Neural cell (in vitro differentiated cells): ENCODE measurements around the gene NCOR1. TPM values are rescaled to one million over a fixed set of nuclear protein-coding genes. Genes with fewer than 3 reads are reported as not detected.

ENCODE experiments used
- H2AFZ ChIP-seq: fragments of 200-600, 300-800 bp; sonication (generic), shearing (Covaris generic); 2 replicates; pipeline ENCODE4 v1.6.0; 2014; ENCODE audit warnings: low read depth, mild to moderate bottlenecking, antibody characterized with exemption, low read length, moderate library complexity
- H3F3A ChIP-seq: fragments of 200-600 bp; shearing (Covaris generic); 2 replicates; pipeline ENCODE4 v1.6.1; 2016; ENCODE audit warnings: mild to moderate bottlenecking, moderate library complexity, mixed read lengths, antibody characterized with exemption, low read length; ENCODE audit not compliant: insufficient read depth, poor library complexity, severe bottlenecking
- H3K27ac ChIP-seq: fragments of 200-600, 300-800 bp; sonication (generic), shearing (Covaris generic); 2 replicates; pipeline ENCODE4 v1.5.1; 2014; ENCODE audit warnings: mild to moderate bottlenecking, low read length, moderate library complexity
- H3K27me3 ChIP-seq: fragments of 300-800, 200-600 bp; sonication (generic), shearing (Covaris generic); 2 replicates; pipeline ENCODE4 v1.6.0; 2014; ENCODE audit warnings: mild to moderate bottlenecking, low read depth, low read length, moderate library complexity; ENCODE audit not compliant: insufficient read depth
- H3K36me3 ChIP-seq: fragments of 300-800, 200-600 bp; sonication (generic), shearing (Covaris generic); 2 replicates; pipeline ENCODE4 v1.5.1; 2014; ENCODE audit warnings: mild to moderate bottlenecking, antibody characterized with exemption, low read length, moderate library complexity; ENCODE audit not compliant: insufficient read depth
- H3K4me2 ChIP-seq: fragments of 300-800, 200-600 bp; sonication (generic), shearing (Covaris generic); 2 replicates; pipeline ENCODE4 v1.6.0; 2014; ENCODE audit warnings: mild to moderate bottlenecking, low read length
- H3K4me3 ChIP-seq: fragments of 300-800, 200-600 bp; sonication (generic), shearing (Covaris generic); 2 replicates; pipeline ENCODE4 v1.5.1; 2014; ENCODE audit warnings: mild to moderate bottlenecking, low read length, moderate library complexity
- H3K79me2 ChIP-seq: fragments of 200-600 bp; shearing (Covaris generic); replicated peaks from 2 replicates; pipeline ENCODE4 v1.6.0; 2014; ENCODE audit warnings: mild to moderate bottlenecking, low read length, moderate library complexity; ENCODE audit not compliant: insufficient read depth
- H3K9ac ChIP-seq: fragments of 300-800, 200-600 bp; sonication (generic), shearing (Covaris generic); 2 replicates; pipeline ENCODE4 v1.6.1; 2016; ENCODE audit warnings: mild to moderate bottlenecking, low read length, mixed read lengths
- H3K9me2 ChIP-seq: fragments of 200-600 bp; shearing (Covaris generic); 2 replicates; pipeline ENCODE4 v1.6.1; 2016; ENCODE audit warnings: mild to moderate bottlenecking, low read length, mixed read lengths; ENCODE audit not compliant: insufficient read depth
- H3K9me3 ChIP-seq: fragments of 200-600, 300-800 bp; sonication (generic), shearing (Covaris generic); 2 replicates; pipeline ENCODE4 v1.6.1; 2016; ENCODE audit warnings: mild to moderate bottlenecking, mixed run types, low read length, moderate library complexity, mixed read lengths
- H4K20me1 ChIP-seq: fragments of 200-600 bp; shearing (Covaris generic); 2 replicates; pipeline ENCODE4 v1.6.1; 2016; ENCODE audit warnings: mild to moderate bottlenecking, mixed run types; ENCODE audit not compliant: insufficient read depth
- EP300 ChIP-seq: fragments of 450-650 bp; conservative IDR thresholded peaks from 2 replicates; pipeline ENCODE4 v1.6.1; 2014; ENCODE audit warnings: antibody characterized with exemption, mild to moderate bottlenecking, moderate library complexity; ENCODE audit not compliant: poor library complexity, severe bottlenecking
- EZH2 ChIP-seq: fragments of 200-600, 300-800 bp; shearing (Covaris generic), sonication (generic); IDR thresholded peaks from 2 replicates; pipeline ENCODE4 v1.6.1; 2014; ENCODE audit warnings: antibody characterized with exemption, low read length, borderline replicate concordance, mild to moderate bottlenecking; ENCODE audit not compliant: insufficient read depth, poor library complexity, severe bottlenecking
- MXI1 ChIP-seq: fragments of 450-650 bp; conservative IDR thresholded peaks from 2 replicates; pipeline ENCODE4 v1.6.1; 2014; ENCODE audit warnings: antibody characterized with exemption, mild to moderate bottlenecking; ENCODE audit not compliant: poor library complexity, severe bottlenecking
- POLR2AphosphoS5 ChIP-seq: IDR thresholded peaks from 2 replicates; pipeline ENCODE4 v1.6.1; 2012
- RAD21 ChIP-seq: fragments of 450-650 bp; conservative IDR thresholded peaks from 2 replicates; pipeline ENCODE4 v1.6.1; 2014; ENCODE audit warnings: antibody characterized with exemption, mild to moderate bottlenecking, moderate library complexity
- REST ChIP-seq: IDR thresholded peaks from 2 replicates; pipeline ENCODE4 v1.6.1; 2012; ENCODE audit warnings: borderline replicate concordance
- SMC3 ChIP-seq: fragments of 450-650 bp; conservative IDR thresholded peaks from 2 replicates; pipeline ENCODE4 v1.6.1; 2014; ENCODE audit warnings: antibody characterized with exemption, mild to moderate bottlenecking, moderate library complexity; ENCODE audit not compliant: poor library complexity
- TAF1 ChIP-seq: IDR thresholded peaks from 2 replicates; pipeline ENCODE4 v1.6.1; 2012; ENCODE audit warnings: low read depth
- polyA plus RNA-seq: library from polyadenylated mRNA; depleted of rRNA; stranded (reverse); fragments of >200 nt; gene quantifications from 2 replicates; pipeline ENCODE4 v1.2.3, GENCODE V29; 2014
- TF ChIP-seq, protein P1 (sequence below): fragments of 450-650 bp; IDR thresholded peaks from 2 replicates; pipeline ENCODE4 v1.5.1; 2014; ENCODE audit warnings: antibody characterized with exemption, mild to moderate bottlenecking, moderate library complexity; ENCODE audit not compliant: poor library complexity, severe bottlenecking

NCOR1 gene
- polyA plus RNA-seq, 1 donor from 2014 or later: 26.9 TPM

- no peaks in the 10 kb centered on the region for H3K9me2 ChIP-seq
- no peaks in the 10 kb centered on the region for H3K27me3 ChIP-seq
- H3K36me3 ChIP-seq: no peaks in the 10 kb centered on the region
- H3K79me2 ChIP-seq: no peaks in the 10 kb centered on the region
- no peak overlapping the region for H3K4me2 ChIP-seq
- H3K27ac ChIP-seq: no peak overlapping the region
- TF ChIP-seq EZH2 (no peak), EP300 (no peak), RAD21 (no peak), POLR2AphosphoS5 (no peak), SMC3 (no peak), MXI1 (no peak), REST (no peak), TAF1 (no peak)
- TF ChIP-seq, protein P1, sequence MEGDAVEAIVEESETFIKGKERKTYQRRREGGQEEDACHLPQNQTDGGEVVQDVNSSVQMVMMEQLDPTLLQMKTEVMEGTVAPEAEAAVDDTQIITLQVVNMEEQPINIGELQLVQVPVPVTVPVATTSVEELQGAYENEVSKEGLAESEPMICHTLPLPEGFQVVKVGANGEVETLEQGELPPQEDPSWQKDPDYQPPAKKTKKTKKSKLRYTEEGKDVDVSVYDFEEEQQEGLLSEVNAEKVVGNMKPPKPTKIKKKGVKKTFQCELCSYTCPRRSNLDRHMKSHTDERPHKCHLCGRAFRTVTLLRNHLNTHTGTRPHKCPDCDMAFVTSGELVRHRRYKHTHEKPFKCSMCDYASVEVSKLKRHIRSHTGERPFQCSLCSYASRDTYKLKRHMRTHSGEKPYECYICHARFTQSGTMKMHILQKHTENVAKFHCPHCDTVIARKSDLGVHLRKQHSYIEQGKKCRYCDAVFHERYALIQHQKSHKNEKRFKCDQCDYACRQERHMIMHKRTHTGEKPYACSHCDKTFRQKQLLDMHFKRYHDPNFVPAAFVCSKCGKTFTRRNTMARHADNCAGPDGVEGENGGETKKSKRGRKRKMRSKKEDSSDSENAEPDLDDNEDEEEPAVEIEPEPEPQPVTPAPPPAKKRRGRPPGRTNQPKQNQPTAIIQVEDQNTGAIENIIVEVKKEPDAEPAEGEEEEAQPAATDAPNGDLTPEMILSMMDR: no peak
- no peaks in the 10 kb centered on the region for H4K20me1 ChIP-seq
- H3K9ac ChIP-seq: no peak overlapping the region
- no peak overlapping the region for H2AFZ ChIP-seq
- H3K9me3 ChIP-seq: no peaks in the 10 kb centered on the region
- H3F3A ChIP-seq: no peaks in the 10 kb centered on the region
- H3K4me3 ChIP-seq: no peak overlapping the region
Observed at GRCh38 chr17:16254773-16255400, 39.6 kb upstream of the NCOR1 start.

DNA sequence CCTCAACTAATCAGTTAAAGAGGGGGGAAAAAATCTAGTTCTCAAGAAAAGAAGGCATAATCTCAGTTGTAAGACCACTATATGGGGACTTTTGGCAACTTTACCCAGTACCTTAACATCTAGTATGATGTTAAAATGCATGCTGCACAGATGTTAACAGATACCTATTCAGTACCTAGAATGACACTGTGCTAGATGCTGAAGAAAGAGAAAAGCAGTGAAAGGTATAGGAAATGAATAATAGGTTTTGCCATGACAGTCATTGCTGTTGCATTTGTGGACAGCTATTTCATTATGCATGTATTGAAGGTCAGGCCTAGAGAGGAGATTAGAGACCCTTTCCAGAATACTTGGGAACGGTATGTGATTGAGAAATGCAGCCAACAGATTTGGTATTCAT is 36.2 kb upstream of the NCOR1 start:
- H3K27me3 ChIP-seq: no peaks in the 10 kb centered on the region
- no peaks in the 10 kb centered on the region for H3K79me2 ChIP-seq
- no peak overlapping the region for H3K27ac ChIP-seq
- no peaks in the 10 kb centered on the region for H3K9me3 ChIP-seq
- no peaks in the 10 kb centered on the region for H4K20me1 ChIP-seq
- no peaks in the 10 kb centered on the region for H3K9me2 ChIP-seq
- H3K4me3 ChIP-seq: no peak overlapping the region
- H3F3A ChIP-seq: no peaks in the 10 kb centered on the region
- no peaks in the 10 kb centered on the region for H3K36me3 ChIP-seq
- H3K4me2 ChIP-seq: no peak overlapping the region
- no peak overlapping the region for H2AFZ ChIP-seq
- TF ChIP-seq MXI1: no peak
- TF ChIP-seq EP300: no peak
- no peak for TF ChIP-seq RAD21
- no peak overlapping the region for H3K9ac ChIP-seq
